IMR-90 (cell line): Measurements from ENCODE around the gene ADPRS.

Experiments
- BHLHE40 ChIP-seq: fragments of 150-350 bp; IDR thresholded peaks from 2 replicates; pipeline ENCODE4 v1.6.1; 2016; ENCODE audit warnings: mild to moderate bottlenecking, low read depth, low read length
- CEBPB ChIP-seq: IDR thresholded peaks from 2 replicates; pipeline ENCODE4 v1.6.1; 2012; ENCODE audit warnings: low read depth, low read length, improper control_type of control experiment
- CTCF ChIP-seq: conservative IDR thresholded peaks from 2 replicates; pipeline ENCODE4 v1.5.1; 2012; ENCODE audit warnings: mild to moderate bottlenecking, low read depth, low read length, improper control_type of control experiment
- ELK1 ChIP-seq: fragments of 150-350 bp; IDR thresholded peaks from 2 replicates; pipeline ENCODE4 v1.6.1; 2016; ENCODE audit warnings: low read depth, mild to moderate bottlenecking, low read length, moderate library complexity, borderline replicate concordance
- FOS ChIP-seq: fragments of 150-350 bp; IDR thresholded peaks from 2 replicates; pipeline ENCODE4 v1.6.1; 2016; ENCODE audit warnings: low read depth, low read length
- MAFK ChIP-seq: IDR thresholded peaks from 2 replicates; pipeline ENCODE4 v1.6.1; 2012; ENCODE audit warnings: low read depth, low read length, improper control_type of control experiment
- MAZ ChIP-seq: IDR thresholded peaks from 2 replicates; pipeline ENCODE4 v1.6.1; 2012; ENCODE audit warnings: low read depth, mild to moderate bottlenecking, low read length, improper control_type of control experiment, moderate library complexity, borderline replicate concordance
- MXI1 ChIP-seq: IDR thresholded peaks from 2 replicates; pipeline ENCODE4 v1.6.1; 2012; ENCODE audit warnings: low read depth, mild to moderate bottlenecking, low read length, moderate library complexity, borderline replicate concordance
- POLR2A ChIP-seq: IDR thresholded peaks from 2 replicates; pipeline ENCODE4 v1.6.1; 2012; ENCODE audit warnings: mild to moderate bottlenecking, low read depth, low read length
- RAD21 ChIP-seq: IDR thresholded peaks from 2 replicates; pipeline ENCODE4 v1.6.1; 2012; ENCODE audit warnings: low read length, improper control_type of control experiment
- RFX5 ChIP-seq: IDR thresholded peaks from 2 replicates; pipeline ENCODE4 v1.8.0; 2012; ENCODE audit warnings: low read depth, mild to moderate bottlenecking, low read length, moderate library complexity
- USF2 ChIP-seq: fragments of 150-350 bp; IDR thresholded peaks from 2 replicates; pipeline ENCODE4 v1.6.1; 2017; ENCODE audit warnings: mild to moderate bottlenecking, antibody characterized with exemption, low read length, low read depth

- no peak for TF ChIP-seq CEBPB
- TF ChIP-seq CTCF: no peak
- no peak for TF ChIP-seq MXI1
- TF ChIP-seq POLR2A: no peak
- TF ChIP-seq MAFK: no peak
- TF ChIP-seq RFX5: no peak
- no peak for TF ChIP-seq BHLHE40
- no peak for TF ChIP-seq FOS
- no peak for TF ChIP-seq ELK1
- no peak for TF ChIP-seq RAD21
- TF ChIP-seq MAZ: no peak
- no peak for TF ChIP-seq USF2
Measured at GRCh38 chr1:36080801-36081200, 7.9 kb upstream of the ADPRS start.
